HG03439 (cell line): ENCODE results near the gene UBE2L6.
A peak's percentile ranks its signal among the peaks of the same experiment; 100 is the strongest.

Experiments
- ATAC-seq: cut with Tn5 transposase; IDR thresholded peaks from one replicate; pipeline ENCODE4 v1.9.1; 2021; ENCODE audit warnings: mild to moderate bottlenecking, moderate library complexity; ENCODE audit not compliant: unreplicated experiment

The UBE2L6 gene

GRCh38 chr11:57567515-57568329 is at the start of gene UBE2L6:
UBE2L6 (minus strand) TSS chr11:57567672; CDS start chr11:57567611, 61 bp downstream.
- peak; percentile 68 for ATAC-seq

- no peak for ATAC-seq
Measured at GRCh38 chr11:57616595-57616994, 49.1 kb upstream of the UBE2L6 start.

- ATAC-seq: no peak
Measured at GRCh38 chr11:57615308-57615707, 47.8 kb upstream of the UBE2L6 start.

GRCh38 chr11:57614234-57614772 is 46.8 kb upstream of the UBE2L6 start:
- no peak for ATAC-seq

- no peak for ATAC-seq
Measured at GRCh38 chr11:57610170-57610569, 42.7 kb upstream of the UBE2L6 start.

GRCh38 chr11:57605028-57605420 is 37.6 kb upstream of the UBE2L6 start:
- ATAC-seq: no peak

DNA sequence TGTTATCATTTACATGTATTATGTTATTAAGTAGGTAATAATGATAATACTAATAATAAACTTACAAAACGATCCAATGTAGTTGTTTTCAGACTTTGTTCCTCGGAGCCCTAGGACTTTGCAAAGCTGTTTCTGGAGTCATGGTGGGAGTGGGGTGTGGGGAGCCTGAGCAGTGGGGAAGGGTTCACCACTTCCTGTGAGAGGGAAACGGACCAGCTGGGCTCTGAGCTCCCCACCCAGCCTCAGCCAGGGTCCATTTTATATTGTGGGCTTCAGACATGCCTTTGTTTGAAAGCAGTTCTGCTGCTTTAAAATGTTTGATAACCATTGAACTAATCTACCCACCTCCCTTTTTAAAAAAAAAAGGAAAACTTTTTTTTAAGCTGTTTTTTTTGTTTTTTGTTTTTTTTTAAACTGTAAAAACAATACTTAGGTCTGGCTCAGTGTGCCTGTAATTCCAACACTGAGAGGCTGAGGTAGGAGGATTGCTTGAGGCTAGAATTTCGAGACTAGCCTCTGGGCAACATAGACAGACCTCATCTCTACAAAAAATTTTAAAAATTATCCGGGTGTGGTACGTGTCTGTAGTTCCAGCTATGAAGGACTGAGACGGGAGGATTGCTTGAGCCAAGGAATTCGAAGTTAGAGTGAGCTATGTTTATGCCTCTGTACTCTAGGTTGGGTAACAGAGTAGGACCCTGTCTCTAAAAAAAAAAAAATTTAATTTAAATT is 37.0 kb upstream of the UBE2L6 start:
- ATAC-seq: no peak

GRCh38 chr11:57601297-57601696 is 33.8 kb upstream of the UBE2L6 start:
- ATAC-seq: no peak

- ATAC-seq: no peak
Measured at GRCh38 chr11:57599381-57599780, 31.9 kb upstream of the UBE2L6 start.

- no peak for ATAC-seq
Measured at GRCh38 chr11:57598831-57599155, 31.3 kb upstream of the UBE2L6 start.

GRCh38 chr11:57597916-57598830 is 30.7 kb upstream of the UBE2L6 start:
- no peak for ATAC-seq

- ATAC-seq: no peak
Measured at GRCh38 chr11:57597461-57597915, 30.0 kb upstream of the UBE2L6 start, which contains the start of gene SERPING1. SERPING1 (plus strand) TSS chr11:57597685; CDS start chr11:57598271, 586 bp downstream.

DNA sequence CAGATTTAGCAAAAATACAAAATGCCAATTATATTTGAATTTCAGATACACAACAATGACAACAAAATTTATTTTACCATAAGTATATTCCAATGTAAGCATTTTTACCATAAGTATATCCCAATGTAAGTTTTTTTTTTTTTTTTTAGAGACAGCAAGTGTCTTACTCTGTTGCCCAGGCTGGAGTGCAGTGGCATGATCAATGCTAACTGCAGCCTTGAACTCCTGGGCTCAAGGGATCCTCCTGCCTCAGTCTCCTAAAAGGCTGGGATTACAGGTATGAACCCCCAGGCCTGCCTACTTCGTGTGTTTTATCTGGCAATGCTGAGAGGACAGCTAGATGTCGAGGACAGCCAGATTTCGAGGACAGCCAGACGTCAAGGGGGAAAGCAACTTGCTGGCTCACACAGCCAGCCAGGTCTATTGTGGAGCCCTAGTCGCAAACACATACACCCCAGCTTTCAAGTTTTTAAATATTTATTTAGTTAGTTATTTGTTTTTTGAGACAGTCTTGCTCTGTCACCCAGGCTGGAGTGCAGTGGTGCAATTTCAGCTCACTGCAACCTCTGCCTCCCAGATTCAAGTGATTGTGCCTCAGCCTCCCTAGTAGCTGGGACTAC is 28.9 kb upstream of the UBE2L6 start:
- no peak for ATAC-seq

DNA sequence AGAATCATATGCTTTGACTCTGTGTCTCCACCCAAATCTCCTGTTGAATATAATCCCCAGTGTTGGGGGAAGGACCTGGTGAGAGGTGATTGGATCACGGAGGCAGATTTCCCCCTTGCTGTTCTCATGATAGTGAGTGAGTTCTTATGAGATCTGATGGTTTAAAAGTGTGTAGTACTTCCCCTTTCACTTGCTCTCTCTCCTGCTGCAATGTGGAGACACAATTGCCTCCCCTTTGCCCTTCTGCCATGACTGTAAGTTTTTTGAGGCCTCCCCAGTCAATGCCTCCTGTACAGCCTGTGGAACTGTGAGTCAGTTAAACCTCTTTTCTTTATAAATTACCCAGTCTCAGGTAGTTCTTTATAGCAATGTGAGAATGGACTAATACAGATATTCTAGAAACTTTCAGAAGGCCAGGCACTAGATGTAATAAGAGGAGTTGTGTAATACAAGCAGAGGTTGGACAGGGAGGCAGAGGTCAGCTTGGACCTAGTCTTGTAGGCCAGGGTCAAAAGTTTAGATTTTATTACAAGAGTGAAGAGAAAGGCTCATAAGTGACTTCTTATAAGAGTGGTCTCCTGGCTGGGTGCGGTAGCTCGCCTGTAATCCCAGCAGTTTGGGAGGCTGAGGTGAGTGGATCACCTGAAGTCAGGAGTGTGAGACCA is 20.7 kb upstream of the UBE2L6 start:
- no peak for ATAC-seq

GRCh38 chr11:57586711-57587245 is 19.3 kb upstream of the UBE2L6 start:
- no peak for ATAC-seq

- ATAC-seq: no peak
Measured at GRCh38 chr11:57585301-57585700, 17.8 kb upstream of the UBE2L6 start.

DNA sequence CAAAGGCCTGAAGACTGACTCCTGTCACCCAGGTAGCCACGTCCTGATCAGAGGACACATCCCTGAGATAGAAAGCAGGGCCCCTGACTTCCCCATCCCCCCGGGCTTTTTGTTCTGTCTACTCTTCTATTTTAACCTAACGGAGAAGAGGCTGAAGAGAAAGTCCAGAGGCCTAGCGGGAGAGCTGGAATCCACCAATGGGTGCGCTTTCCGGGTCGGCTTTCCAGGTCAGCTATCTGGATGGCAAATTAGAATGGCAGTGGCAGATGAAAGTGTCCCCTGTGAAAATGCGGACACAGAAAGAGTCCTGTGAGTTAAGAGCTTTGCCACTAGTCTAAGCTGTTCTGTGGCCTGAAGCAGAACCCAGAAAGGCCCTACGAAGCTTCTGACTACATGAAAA is 16.9 kb upstream of the UBE2L6 start:
- no peak for ATAC-seq

GRCh38 chr11:57574061-57574460 is 6.6 kb upstream of the UBE2L6 start:
- ATAC-seq: no peak

DNA sequence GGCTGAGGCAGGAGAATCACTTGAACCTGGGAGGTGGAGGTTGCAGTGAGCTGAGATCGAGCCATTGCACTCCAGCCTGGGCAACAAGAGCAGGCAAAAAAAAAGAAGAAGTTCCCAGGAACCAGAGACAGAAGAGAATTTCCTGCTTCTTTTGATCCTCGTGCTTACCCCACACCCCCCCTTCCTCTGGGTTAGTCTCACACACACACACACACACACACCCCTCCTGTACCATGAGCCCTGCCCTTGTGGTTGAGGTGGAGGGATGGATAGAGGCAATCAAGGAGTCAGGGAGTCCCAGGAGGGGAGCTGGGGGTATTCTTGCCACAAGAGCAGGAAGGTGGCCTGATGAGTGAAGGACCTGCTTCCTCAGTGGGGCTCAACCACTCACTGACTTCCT is 4.1 kb upstream of the UBE2L6 start:
- no peak for ATAC-seq
